Activated CD8-positive, alpha-beta T cell treated with anti-CD3 and anti-CD28 coated beads, Interleukin-2, amount 10 ng/mL, durations not matched to agents 7 days and 5 days (primary cell): Measurements from ENCODE around the gene FGA. TPM values are rescaled to one million over a fixed set of nuclear protein-coding genes. Genes with fewer than 3 reads are reported as not detected.

ENCODE experiments used
- ATAC-seq: fragments of 150-1000 bp; cut with Tn5 transposase; one replicate; pipeline ENCODE4 v1.10.0; 2021; ENCODE audit warnings: moderate library complexity
- CTCF ChIA-PET: fragments of 350-600 bp; sonication (Branson Sonifier 250); formaldehyde crosslinking; loops from one replicate; lab custom pipeline; 2021; ENCODE audit warnings: antibody characterized with exemption; lab: Charles Lee
- POLR2A ChIA-PET: fragments of 350-600 bp; sonication (Branson Sonifier 250); formaldehyde crosslinking; loops from one replicate; lab custom pipeline; 2021; ENCODE audit warnings: antibody characterized with exemption; lab: Charles Lee
- DNase-seq: peaks from one replicate; pipeline ENCODE4 v3.0.0-alpha.2; 2020
- H3K27ac Mint-ChIP-seq: one replicate; pipeline ENCODE4 v1.8.0; 2021; ENCODE audit warnings: mild to moderate bottlenecking, mixed read lengths
- H3K27me3 Mint-ChIP-seq: one replicate; pipeline ENCODE4 v1.8.0; 2021; ENCODE audit warnings: low read depth, mixed read lengths
- H3K36me3 Mint-ChIP-seq: one replicate; pipeline ENCODE4 v1.8.0; 2021; ENCODE audit warnings: low read depth, mixed read lengths
- H3K4me1 Mint-ChIP-seq: one replicate; pipeline ENCODE4 v1.8.0; 2021; ENCODE audit warnings: low read depth, mixed read lengths
- H3K4me3 Mint-ChIP-seq: one replicate; pipeline ENCODE4 v1.8.0; 2021; ENCODE audit warnings: mild to moderate bottlenecking, mixed read lengths
- H3K9me3 Mint-ChIP-seq: one replicate; pipeline ENCODE4 v1.8.0; 2022; ENCODE audit warnings: mixed read lengths; ENCODE audit not compliant: insufficient read depth
- total RNA-seq, 2 experiments: library from RNA; stranded (reverse); gene quantifications; one replicate each; pipeline ENCODE4 v1.2.3, GENCODE V29; 2021

FGA gene
- not detected for total RNA-seq

- no peak within 1 kb of the TSS for H3K27ac Mint-ChIP-seq
- H3K4me1 Mint-ChIP-seq: no peaks in the 10 kb centered on the region
- H3K9me3 Mint-ChIP-seq: no peaks in the 10 kb centered on the region
- H3K4me3 Mint-ChIP-seq: no peak within 1 kb of the TSS
- no peaks in the 10 kb centered on the region for H3K36me3 Mint-ChIP-seq
- peaks cover 13% of the 10 kb centered on the region for H3K27me3 Mint-ChIP-seq
- ATAC-seq (no peak), DNase-seq (no peak)
- ChIA-PET POLR2A (no interaction called here), CTCF (no interaction called here)
Observed at GRCh38 chr4:154590329-154591006, at the start of gene FGA. TSS of gene FGA (minus strand) at chr4:154590742. CDS start at chr4:154590687, 55 bp downstream.

DNA sequence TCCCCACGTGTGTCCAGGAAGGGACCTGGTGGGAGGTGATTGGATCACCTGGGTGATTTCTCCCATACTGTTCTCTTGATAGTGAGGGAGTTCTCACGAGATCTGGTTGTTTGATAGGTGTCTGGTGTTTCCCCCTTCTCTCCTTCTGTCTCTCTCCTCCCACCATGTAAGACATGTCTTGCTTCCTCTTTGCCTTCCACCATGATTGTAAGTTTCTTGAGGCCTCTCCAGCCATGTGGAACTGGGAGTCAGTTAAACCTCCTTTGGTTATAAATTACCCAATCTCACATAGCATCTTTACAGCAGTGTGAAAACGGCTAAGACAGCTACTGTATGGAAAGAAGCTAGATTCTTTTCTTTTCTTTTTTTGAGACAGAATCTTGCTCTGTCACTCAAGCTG is 43.5 kb upstream of the FGA start:
- H3K4me3 Mint-ChIP-seq: no peak overlapping the region
- ChIA-PET CTCF (no interaction called here), POLR2A (no interaction called here)
- H3K27me3 Mint-ChIP-seq: peaks cover 11% of the 10 kb centered on the region
- no peaks in the 10 kb centered on the region for H3K9me3 Mint-ChIP-seq
- DNase-seq: no peak
- H3K36me3 Mint-ChIP-seq: no peaks in the 10 kb centered on the region
- no peak overlapping the region for H3K27ac Mint-ChIP-seq
- H3K4me1 Mint-ChIP-seq: no peaks in the 10 kb centered on the region
- no peak for ATAC-seq

- CTCF ChIA-PET: no interaction called here
Observed at GRCh38 chr4:154631828-154632227, 41.3 kb upstream of the FGA start.

DNA sequence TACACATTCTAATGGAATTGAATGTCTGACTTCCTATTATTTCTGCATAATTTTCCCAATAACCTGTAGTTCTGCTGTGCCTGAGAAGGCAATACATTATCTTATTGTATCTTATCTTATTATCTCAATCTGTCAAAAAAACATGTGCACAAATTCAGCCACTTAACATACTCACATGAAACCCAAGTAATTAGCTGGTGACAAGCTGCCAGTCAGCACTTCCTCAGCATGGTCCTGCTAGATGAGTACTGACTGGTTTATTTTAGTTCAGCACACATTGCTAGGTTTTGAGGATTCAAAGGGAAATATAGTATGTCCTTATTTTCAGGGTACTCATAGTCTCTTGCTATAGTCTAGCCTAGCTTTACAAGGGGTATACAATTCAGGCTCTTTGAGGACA is 39.8 kb upstream of the FGA start:
- Mint-ChIP-seq H3K36me3 (no peaks in the 10 kb centered on the region), H3K4me3 (no peak overlapping the region), H3K4me1 (no peaks in the 10 kb centered on the region), H3K27me3 (peaks cover 16% of the 10 kb centered on the region), H3K27ac (no peak overlapping the region), H3K9me3 (no peaks in the 10 kb centered on the region)
- POLR2A ChIA-PET: no interaction called here
- ATAC-seq (no peak), DNase-seq (no peak)
- CTCF ChIA-PET: no interaction called here

More at GRCh38 chr4:154631828-154632227, 41.3 kb upstream of the FGA start:
- POLR2A ChIA-PET: no interaction called here
- no peak overlapping the region for H3K4me3 Mint-ChIP-seq
- peaks cover 11% of the 10 kb centered on the region for H3K27me3 Mint-ChIP-seq
- H3K36me3 Mint-ChIP-seq: no peaks in the 10 kb centered on the region
- no peaks in the 10 kb centered on the region for H3K9me3 Mint-ChIP-seq
- ATAC-seq: no peak
- no peaks in the 10 kb centered on the region for H3K4me1 Mint-ChIP-seq
- no peak overlapping the region for H3K27ac Mint-ChIP-seq
- no peak for DNase-seq

DNA sequence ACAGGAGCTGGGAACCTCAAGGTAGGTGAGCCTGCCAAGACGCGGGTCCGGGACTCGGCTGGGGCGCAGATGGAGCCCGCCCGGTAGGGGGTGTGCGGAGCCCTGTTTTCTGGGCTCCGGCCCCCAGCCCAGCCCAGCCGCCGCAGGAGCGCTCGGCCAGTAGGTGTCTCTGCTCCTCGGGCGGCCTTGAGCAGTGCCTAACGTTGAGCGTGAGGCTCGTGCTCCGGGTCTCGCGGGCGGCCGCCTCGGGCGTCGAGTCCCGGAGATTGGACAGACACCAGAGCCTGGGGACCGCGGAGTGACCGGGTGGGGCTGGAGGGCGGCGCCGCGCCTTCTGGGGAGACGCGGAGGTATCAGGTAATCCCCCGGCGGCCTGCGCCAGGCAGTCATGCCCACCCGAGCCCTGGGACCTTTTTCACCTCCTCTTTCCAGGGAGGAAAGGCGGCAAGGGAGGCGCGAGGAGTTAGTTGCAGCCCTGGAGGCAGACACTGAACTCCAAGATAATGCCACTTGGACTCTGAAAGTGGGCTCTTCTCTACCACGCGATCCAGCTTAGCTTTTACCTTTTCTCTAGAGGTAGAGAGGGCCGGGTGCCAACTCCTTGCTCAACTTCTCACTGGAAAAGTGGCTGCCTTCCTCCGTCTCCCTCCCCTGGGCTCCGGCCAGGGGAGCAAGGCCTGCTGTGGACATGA is 36.4 kb upstream of the FGA start:
- CTCF ChIA-PET: interaction anchor here (1.2 to 15.3 kb wide), 3 partner anchors 11 to 66 kb away, joined by 3 to 160 read pairs (median 6); partner anchors contain the start of gene FGB
- Mint-ChIP-seq H3K4me3 (no peak overlapping the region), H3K4me1 (no peaks in the 10 kb centered on the region), H3K27me3 (peaks cover 15% of the 10 kb centered on the region), H3K36me3 (no peaks in the 10 kb centered on the region), H3K9me3 (no peaks in the 10 kb centered on the region), H3K27ac (no peak overlapping the region)
- DNase-seq: peak; percentile 53
- POLR2A ChIA-PET: no interaction called here
- ATAC-seq: peak; percentile 92

DNA sequence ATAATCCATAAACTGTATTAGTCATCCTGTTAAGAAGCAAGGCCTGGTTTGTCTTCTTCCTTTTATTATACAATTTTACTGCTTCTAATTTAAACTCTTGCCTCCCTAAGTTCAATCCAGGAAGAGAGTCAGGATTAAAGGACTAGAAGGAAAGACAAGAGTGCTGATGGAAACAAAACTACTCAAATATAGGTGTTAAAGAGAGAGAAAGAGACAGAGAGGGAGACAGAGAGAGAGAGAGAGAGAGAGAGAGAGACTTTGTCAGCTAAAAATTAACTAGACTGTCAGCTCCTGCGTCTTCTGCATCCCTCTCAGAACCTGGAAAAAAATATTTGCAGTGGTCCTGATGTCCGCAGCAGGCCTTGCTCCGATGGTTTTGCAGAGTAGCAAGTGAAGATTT is 35.4 kb upstream of the FGA start:
- H3K4me1 Mint-ChIP-seq: no peaks in the 10 kb centered on the region
- H3K27me3 Mint-ChIP-seq: peaks cover 17% of the 10 kb centered on the region
- no peak overlapping the region for H3K27ac Mint-ChIP-seq
- CTCF ChIA-PET: interaction anchor here (0.9 to 15.3 kb wide), 5 partner anchors 10 to 120 kb away, joined by 3 to 206 read pairs (median 6); partner anchors contain the start of genes FGB and PLRG1
- H3K4me3 Mint-ChIP-seq: no peak overlapping the region
- no peaks in the 10 kb centered on the region for H3K36me3 Mint-ChIP-seq
- POLR2A ChIA-PET: no interaction called here
- no peak for ATAC-seq
- no peaks in the 10 kb centered on the region for H3K9me3 Mint-ChIP-seq
- no peak for DNase-seq

- no peaks in the 10 kb centered on the region for H3K9me3 Mint-ChIP-seq
- ChIA-PET POLR2A (no interaction called here), CTCF (interaction anchor here (0.7 to 15.3 kb wide), 8 partner anchors 9 to 838 kb away, joined by 3 to 206 read pairs (median 4); partner anchors contain the start of genes FGB and PLRG1)
- no peak overlapping the region for H3K4me3 Mint-ChIP-seq
- ATAC-seq (no peak), DNase-seq (no peak)
- no peak overlapping the region for H3K27ac Mint-ChIP-seq
- H3K27me3 Mint-ChIP-seq: peaks cover 11% of the 10 kb centered on the region
- H3K4me1 Mint-ChIP-seq: no peaks in the 10 kb centered on the region
- H3K36me3 Mint-ChIP-seq: no peaks in the 10 kb centered on the region
Observed at GRCh38 chr4:154623995-154624394, 33.5 kb upstream of the FGA start.

- Mint-ChIP-seq H3K27ac (no peak overlapping the region), H3K9me3 (no peaks in the 10 kb centered on the region), H3K4me1 (no peaks in the 10 kb centered on the region), H3K4me3 (no peak overlapping the region), H3K36me3 (no peaks in the 10 kb centered on the region), H3K27me3 (peaks cover 11% of the 10 kb centered on the region)
- POLR2A ChIA-PET: no interaction called here
- ATAC-seq: no peak
- no peak for DNase-seq
- CTCF ChIA-PET: interaction anchor here (0.7 to 15.3 kb wide), 8 partner anchors 9 to 838 kb away, joined by 3 to 206 read pairs (median 4); partner anchors contain the start of genes FGB and PLRG1
Observed at GRCh38 chr4:154623436-154623835, 32.9 kb upstream of the FGA start.

DNA sequence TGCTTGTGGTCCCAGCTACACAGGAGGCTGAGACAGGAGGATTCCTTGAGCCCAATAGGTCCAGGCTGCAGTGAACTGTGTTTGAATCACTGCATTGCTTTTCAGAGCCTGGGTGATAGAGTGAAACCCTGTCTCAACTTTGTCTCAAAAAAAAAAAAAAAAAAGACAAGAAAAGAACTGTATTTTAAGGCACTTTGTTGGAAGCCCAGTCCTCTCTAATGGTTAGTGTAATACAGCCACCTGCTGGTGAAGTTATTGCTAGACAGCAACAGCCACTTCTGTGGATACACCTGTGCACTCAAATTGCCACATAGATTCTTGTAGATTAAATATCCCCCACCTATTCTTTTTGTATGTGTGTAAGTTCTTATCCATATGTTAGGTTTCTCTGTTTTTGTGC is 32.1 kb upstream of the FGA start:
- ATAC-seq (peak; percentile 54), DNase-seq (peak; percentile 43)
- Mint-ChIP-seq H3K27ac (no peak overlapping the region), H3K36me3 (no peaks in the 10 kb centered on the region), H3K4me1 (no peaks in the 10 kb centered on the region), H3K4me3 (no peak overlapping the region), H3K27me3 (peaks cover 11% of the 10 kb centered on the region), H3K9me3 (no peaks in the 10 kb centered on the region)
- POLR2A ChIA-PET: no interaction called here
- CTCF ChIA-PET: interaction anchor here (0.7 to 15.3 kb wide), 7 partner anchors 9 to 72 kb away, joined by 3 to 206 read pairs (median 4); partner anchors contain the start of genes FGB and PLRG1

DNA sequence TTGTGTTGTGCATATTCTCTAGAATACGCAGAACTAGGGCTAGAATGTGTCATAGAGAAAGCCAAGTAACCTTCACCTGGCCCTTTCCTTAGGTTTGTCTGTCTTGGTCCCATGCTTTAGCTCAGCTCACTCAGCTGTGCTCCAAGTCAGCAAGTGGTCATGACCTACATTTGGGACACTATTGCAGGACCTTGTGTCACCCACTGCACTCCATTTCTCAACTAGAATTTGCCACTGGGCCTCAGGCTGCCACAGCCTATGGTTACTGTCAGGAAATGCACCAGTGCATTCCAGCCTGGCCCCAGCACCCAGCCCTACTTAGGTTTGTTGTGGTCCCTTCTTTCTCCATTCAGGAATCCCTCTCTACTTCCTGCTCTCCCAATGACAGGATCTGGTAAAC is 29.6 kb upstream of the FGA start:
- peaks cover 11% of the 10 kb centered on the region for H3K4me1 Mint-ChIP-seq
- ChIA-PET POLR2A (no interaction called here), CTCF (interaction anchor here (1.8 to 15.3 kb wide), 3 partner anchors 54 to 69 kb away, joined by 8 to 206 read pairs (median 160); partner anchors contain the start of genes FGB and PLRG1)
- DNase-seq (no peak), ATAC-seq (no peak)
- H3K27ac Mint-ChIP-seq: no peak overlapping the region
- H3K9me3 Mint-ChIP-seq: no peaks in the 10 kb centered on the region
- H3K36me3 Mint-ChIP-seq: peaks cover 5% of the 10 kb centered on the region
- H3K4me3 Mint-ChIP-seq: no peak overlapping the region
- H3K27me3 Mint-ChIP-seq: peaks cover 6% of the 10 kb centered on the region

- ChIA-PET POLR2A (interaction anchor here (0.6 to 1.8 kb wide), 2 partner anchors 60 to 69 kb away, joined by 3 to 8 read pairs; partner anchors contain the start of gene PLRG1), CTCF (interaction anchor here (0.6 to 15.3 kb wide), 15 partner anchors 11 to 833 kb away, joined by 3 to 206 read pairs (median 3); partner anchors contain the start of genes FGB and PLRG1)
- H3K4me1 Mint-ChIP-seq: peaks cover 11% of the 10 kb centered on the region
- DNase-seq: peak; percentile 77
- H3K36me3 Mint-ChIP-seq: peaks cover 5% of the 10 kb centered on the region
- H3K9me3 Mint-ChIP-seq: no peaks in the 10 kb centered on the region
- H3K27ac Mint-ChIP-seq: no peak overlapping the region
- peaks cover 8% of the 10 kb centered on the region for H3K27me3 Mint-ChIP-seq
- H3K4me3 Mint-ChIP-seq: no peak overlapping the region
- peak; percentile 78 for ATAC-seq
Observed at GRCh38 chr4:154618708-154619315, 28.3 kb upstream of the FGA start.
